ENCODE results near the gene LYSET. TPM values are rescaled to one million over a fixed set of nuclear protein-coding genes. Genes with fewer than 3 reads are reported as not detected.
A peak's percentile ranks its signal among the peaks of the same experiment; 100 is the strongest.
"Not testable (repeated sequence)": the region's sequence is repeated elsewhere in the genome, so short reads cannot be mapped to it uniquely, and the experiment has no call there.

The LYSET gene
- total RNA-seq, 3 donors from 2014 or later, result 10.8 to 14.9 (median 11.4) TPM

DNA sequence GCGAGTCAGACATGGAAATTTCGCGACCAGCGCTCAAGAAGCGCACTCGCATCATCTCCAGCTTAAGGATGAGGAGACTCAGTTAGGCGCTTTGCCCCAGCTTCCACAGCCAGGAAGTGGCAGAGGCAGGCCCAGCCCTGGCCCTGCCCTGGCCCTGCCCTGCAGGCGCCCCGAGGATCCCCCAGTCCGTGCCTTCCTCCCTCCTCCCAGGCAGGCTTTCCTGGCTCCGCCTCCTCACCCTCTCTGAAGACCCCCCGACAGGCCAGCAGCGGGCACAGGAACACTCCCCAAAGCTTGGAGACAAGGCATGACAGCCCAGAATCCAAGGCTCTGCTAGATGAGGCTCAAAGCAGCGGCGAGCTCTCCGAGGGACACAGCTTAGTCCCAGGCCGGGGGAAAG is 47.0 kb downstream of the LYSET start:
- peak overlapping the region in 2 of 3 donors; percentile 42 to 71 for H3K4me3 ChIP-seq
- no peaks in the 10 kb centered on the region for H3K9me3 ChIP-seq
- no peaks in the 10 kb centered on the region for H3K4me1 ChIP-seq
- no peak for DNase-seq (ENCODE audit: low spot score in 2 of 2)
- no peaks in the 10 kb centered on the region for H3K36me3 ChIP-seq
- intact Hi-C loops (cut with DNase I; ENCODE audit: low total_unique reads), result no loop called here
- H3K27me3 ChIP-seq, result no peaks in the 10 kb centered on the region
- H3K27ac ChIP-seq, result no peak overlapping the region
- TF ChIP-seq, protein P1, sequence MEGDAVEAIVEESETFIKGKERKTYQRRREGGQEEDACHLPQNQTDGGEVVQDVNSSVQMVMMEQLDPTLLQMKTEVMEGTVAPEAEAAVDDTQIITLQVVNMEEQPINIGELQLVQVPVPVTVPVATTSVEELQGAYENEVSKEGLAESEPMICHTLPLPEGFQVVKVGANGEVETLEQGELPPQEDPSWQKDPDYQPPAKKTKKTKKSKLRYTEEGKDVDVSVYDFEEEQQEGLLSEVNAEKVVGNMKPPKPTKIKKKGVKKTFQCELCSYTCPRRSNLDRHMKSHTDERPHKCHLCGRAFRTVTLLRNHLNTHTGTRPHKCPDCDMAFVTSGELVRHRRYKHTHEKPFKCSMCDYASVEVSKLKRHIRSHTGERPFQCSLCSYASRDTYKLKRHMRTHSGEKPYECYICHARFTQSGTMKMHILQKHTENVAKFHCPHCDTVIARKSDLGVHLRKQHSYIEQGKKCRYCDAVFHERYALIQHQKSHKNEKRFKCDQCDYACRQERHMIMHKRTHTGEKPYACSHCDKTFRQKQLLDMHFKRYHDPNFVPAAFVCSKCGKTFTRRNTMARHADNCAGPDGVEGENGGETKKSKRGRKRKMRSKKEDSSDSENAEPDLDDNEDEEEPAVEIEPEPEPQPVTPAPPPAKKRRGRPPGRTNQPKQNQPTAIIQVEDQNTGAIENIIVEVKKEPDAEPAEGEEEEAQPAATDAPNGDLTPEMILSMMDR (IDR thresholded peaks at IDR 0.05), result no peak
- TF ChIP-seq POLR2AphosphoS5 (IDR thresholded peaks at IDR 0.05) (no peak), POLR2A (IDR thresholded peaks at IDR 0.05) (no peak)

DNA sequence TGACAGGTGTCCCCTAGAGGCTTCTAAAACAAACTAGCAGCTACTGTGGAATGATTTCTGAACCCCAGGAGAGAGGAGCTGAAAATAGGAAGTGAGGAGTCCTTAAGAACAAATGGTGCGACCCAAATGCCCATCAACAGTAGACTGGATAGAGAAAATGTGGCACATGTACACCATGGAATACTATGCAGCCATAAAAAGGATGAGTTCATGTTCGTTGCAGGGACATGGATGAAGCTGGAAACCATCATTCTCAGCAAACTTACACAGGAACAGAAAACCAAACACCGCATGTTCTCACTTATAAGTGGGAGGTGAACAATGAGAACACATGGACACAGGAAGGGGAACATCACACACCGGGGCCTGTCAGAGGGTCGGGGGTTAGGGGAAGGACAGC is 48.0 kb downstream of the LYSET start:
- H3K36me3 ChIP-seq; H3K27ac ChIP-seq; DNase-seq (ENCODE audit: low spot score in 2 of 2); intact Hi-C loops (cut with DNase I; ENCODE audit: low total_unique reads); H3K27me3 ChIP-seq; H3K9me3 ChIP-seq; H3K4me1 ChIP-seq; H3K4me3 ChIP-seq: not testable (repeated sequence)

DNA sequence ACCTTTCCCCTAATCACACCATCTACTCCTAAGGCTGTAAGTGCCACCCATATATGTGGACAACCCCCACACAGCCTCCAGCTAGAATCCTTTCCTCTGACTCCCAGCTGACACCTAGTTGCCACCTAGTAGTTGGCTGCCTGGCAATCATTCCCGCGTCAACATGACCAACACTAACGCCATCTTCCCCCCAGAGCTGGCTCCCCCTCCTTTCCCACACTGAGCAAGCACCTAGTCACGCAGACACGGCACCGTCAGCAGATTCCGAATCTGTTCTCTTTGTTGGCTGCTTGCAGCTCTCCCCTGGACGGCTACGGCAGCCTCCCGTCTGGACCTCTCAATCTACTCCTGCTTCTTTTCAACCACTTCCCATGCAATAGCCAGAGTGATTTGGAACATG is 49.7 kb downstream of the LYSET start:
- intact Hi-C loops (cut with DNase I; ENCODE audit: low total_unique reads), result no loop called here
- no peak overlapping the region for H3K27ac ChIP-seq
- TF ChIP-seq, protein P1 (IDR thresholded peaks at IDR 0.05), result no peak
- TF ChIP-seq POLR2AphosphoS5 (IDR thresholded peaks at IDR 0.05) (no peak), POLR2A (IDR thresholded peaks at IDR 0.05) (no peak)
- no peak for DNase-seq (ENCODE audit: low spot score in 2 of 2)
- no peaks in the 10 kb centered on the region for H3K9me3 ChIP-seq
- no peaks in the 10 kb centered on the region for H3K36me3 ChIP-seq
- H3K27me3 ChIP-seq, result no peaks in the 10 kb centered on the region
- H3K4me1 ChIP-seq, result no peaks in the 10 kb centered on the region
- no peak overlapping the region for H3K4me3 ChIP-seq

Other genes starting within 250 kb of the LYSET start
- gene ITPK1, start 69.4 kb upstream of the LYSET start, total RNA-seq, result 10 to 100 TPM; 27.8 to 91.7 (median 42.9) TPM
- gene MOAP1, start 420 bp upstream of the LYSET start, total RNA-seq, result 10 to 100 TPM; 29.0 to 35.9 (median 31.1) TPM
- gene GON7, start 21.7 kb downstream of the LYSET start, total RNA-seq, result 10 to 100 TPM in 2 of 3 donors, 1 to 10 TPM in 1; 8.5 to 12.1 (median 11.1) TPM
- 10 to 100 TPM; 21.0 to 34.7 (median 31.0) TPM for gene UBR7, start 21.9 kb downstream of the LYSET start, total RNA-seq
- 10 to 100 TPM; 19.7 to 32.8 (median 26.5) TPM for gene BTBD7, start 147.7 kb downstream of the LYSET start, total RNA-seq
- not detected for gene COX8C, start 161.9 kb downstream of the LYSET start, total RNA-seq
- gene UNC79, start 245.6 kb downstream of the LYSET start, total RNA-seq, result under 1 TPM in 2 of 3 donors, not detected in 1; 0.29 to 0.32 TPM